K562 (cell line): ENCODE measurements around the gene PLXND1. TPM values are rescaled to one million over a fixed set of nuclear protein-coding genes. Genes with fewer than 3 reads are reported as not detected.

Source experiments
- ATAC-seq: fragments of 200-7000 bp; cut with Tn5 transposase; 3 replicates; pipeline ENCODE4 v1.9.1; 2020; ENCODE audit warnings: moderate library complexity
- BruUV-seq: library from RNA; stranded (reverse); fragments of 400-500 nt; replicated peaks from 2 replicates; lab custom pipeline; 2021; lab: Mats Ljungman, UMichigan
- CTCF ChIA-PET: fragments of 300-600 bp; formaldehyde crosslinking; extraction: SDS; loops from one replicate; lab custom pipeline; 2021; ENCODE audit warnings: low intra/inter-chr PET ratio; lab: Yijun Ruan, JAX
- POLR2A ChIA-PET: fragments of 300-600, 350-650 bp; sonication (Branson Sonifier 250); formaldehyde crosslinking; extraction: SDS; loops from one replicate; lab custom pipeline; 2021; ENCODE audit warnings: antibody characterized with exemption, inconsistent platforms; lab: Yijun Ruan, JAX
- DNase-seq, 4 experiments: peaks; one replicate each; pipeline versions ENCODE4 v3.0.0 to v3.0.0-alpha.2; 2011 to 2018; ENCODE audit warnings: low spot score in 3 of 4, mixed read lengths in 3 of 4; ENCODE audit errors: extremely low read depth in 1 of 4
- FAIRE-seq: peaks from 2 replicates; lab custom pipeline; 2011; peaks lifted over from hg19 to GRCh38; lab: Jason Lieb, UNC
- H2AFZ ChIP-seq: 2 replicates; pipeline ENCODE4 v1.6.0; 2011; ENCODE audit warnings: low read depth, low read length, control low read depth, inconsistent platforms
- H3K27ac ChIP-seq: fragments of 200-600 bp; 3 replicates; pipeline ENCODE4 v1.8.0; 2011; ENCODE audit warnings: low read depth, mild to moderate bottlenecking, control low read depth, inconsistent platforms, low read length, moderate library complexity, mixed read lengths; ENCODE audit errors: extremely low read depth
- H3K27me3 ChIP-seq, 2 experiments: fragments of 300-600 bp in 1 of 2; 2 replicates in 1 of 2; 3 replicates in 1 of 2; pipeline versions ENCODE4 v1.6.0 to v1.8.0; 2011; ENCODE audit warnings: inconsistent platforms in 2 of 2, low read length in 2 of 2, mild to moderate bottlenecking in 1 of 2, mixed read lengths in 1 of 2, moderate library complexity in 1 of 2; ENCODE audit not compliant: control insufficient read depth in 2 of 2, insufficient read depth in 2 of 2
- H3K36me3 ChIP-seq: fragments of 300-600 bp; 3 replicates; pipeline ENCODE4 v1.8.0; 2011; ENCODE audit warnings: mild to moderate bottlenecking, low read length, inconsistent platforms; ENCODE audit not compliant: control insufficient read depth, insufficient read depth
- H3K4me1 ChIP-seq, 2 experiments: fragments of 200-600 bp in 1 of 2; replicated peaks in 1 of 2; 2 replicates in 1 of 2; 3 replicates in 1 of 2; pipeline versions ENCODE4 v1.5.1 to v1.8.0; 2011; ENCODE audit warnings: inconsistent platforms in 2 of 2, low read length in 2 of 2, mild to moderate bottlenecking in 1 of 2, mixed read lengths in 1 of 2, moderate library complexity in 1 of 2; ENCODE audit not compliant: control insufficient read depth in 2 of 2, insufficient read depth in 2 of 2
- H3K4me2 ChIP-seq: 2 replicates; pipeline ENCODE4 v1.6.1; 2011; ENCODE audit warnings: low read length, control low read depth, inconsistent platforms, mixed read lengths; ENCODE audit not compliant: insufficient read depth
- H3K4me3 ChIP-seq: fragments of 200-600 bp; sonication (generic), shearing (Covaris generic); 2 replicates; pipeline ENCODE4 v1.5.1; 2016; ENCODE audit warnings: control low read depth, inconsistent platforms
- H3K79me2 ChIP-seq: fragments of 200-600 bp; 3 replicates; pipeline ENCODE4 v1.8.0; 2011; ENCODE audit warnings: low read length, inconsistent platforms; ENCODE audit not compliant: control insufficient read depth, insufficient read depth
- H3K9ac ChIP-seq, 2 experiments: 2 replicates each; pipeline versions ENCODE4 v1.6.0 to v1.6.1; 2011; ENCODE audit warnings: low read depth in 2 of 2, low read length in 2 of 2, control low read depth in 1 of 2, inconsistent platforms in 1 of 2, mild to moderate bottlenecking in 1 of 2, mixed read lengths in 1 of 2; ENCODE audit not compliant: insufficient read depth in 1 of 2
- H3K9me1 ChIP-seq: one replicate; pipeline ENCODE4 v1.6.0; 2011; ENCODE audit warnings: inconsistent platforms, mild to moderate bottlenecking, low read length, moderate library complexity; ENCODE audit not compliant: control insufficient read depth, insufficient read depth
- H3K9me3 ChIP-seq: replicated peaks from 2 replicates; pipeline ENCODE4 v1.5.1; 2011; ENCODE audit warnings: low read depth, low read length, inconsistent platforms; ENCODE audit not compliant: control insufficient read depth, insufficient read depth
- H4K20me1 ChIP-seq: replicated peaks from 2 replicates; pipeline ENCODE4 v1.6.1; 2011; ENCODE audit warnings: low read length, inconsistent platforms, mixed read lengths; ENCODE audit not compliant: control insufficient read depth, insufficient read depth
- ARNT ChIP-seq, 2 experiments: fragments of 450-650 bp; IDR thresholded peaks; 2 replicates each; pipeline ENCODE4 v1.6.1; 2016; ENCODE audit warnings: mild to moderate bottlenecking in 1 of 2
- E2F3 ChIP-seq: fragments of 250-450 bp; sonication (Bioruptor Pico); IDR thresholded peaks from 2 replicates; pipeline ENCODE4 v1.4.0; 2020; ENCODE audit warnings: mild to moderate bottlenecking
- ETS1 ChIP-seq: conservative IDR thresholded peaks from 2 replicates; pipeline ENCODE4 v1.6.1; 2011; ENCODE audit warnings: low read depth, mild to moderate bottlenecking, low read length; ENCODE audit not compliant: control insufficient read depth
- HNRNPLL ChIP-seq: fragments of 200-400 bp; formaldehyde crosslinking; IDR thresholded peaks from 2 replicates; pipeline ENCODE4 v1.6.1; 2017; ENCODE audit warnings: low read length, low read depth, mild to moderate bottlenecking; ENCODE audit not compliant: poor library complexity, severe bottlenecking
- ILF3 ChIP-seq: fragments of 450-650 bp; IDR thresholded peaks from 2 replicates; pipeline ENCODE4 v1.6.1; 2018; ENCODE audit warnings: antibody characterized with exemption, mild to moderate bottlenecking, moderate library complexity, borderline replicate concordance
- SNAPC5 ChIP-seq: fragments of 250-450 bp; sonication (Bioruptor Pico); IDR thresholded peaks from 2 replicates; pipeline ENCODE4 v1.8.0; 2021; ENCODE audit warnings: moderate library complexity, mild to moderate bottlenecking, inconsistent platforms
- SNIP1 ChIP-seq: fragments of 450-650 bp; IDR thresholded peaks from 2 replicates; pipeline ENCODE4 v1.7.1; 2017; ENCODE audit warnings: low read depth, mild to moderate bottlenecking
- SOX6 ChIP-seq: fragments of 450-650 bp; IDR thresholded peaks from 2 replicates; pipeline ENCODE4 v1.6.1; 2014; ENCODE audit warnings: mild to moderate bottlenecking
- WGBS: fragments of 100-300 bp; shearing (Covaris generic); methylation state at CpG from one replicate; pipeline ENCODE4 v1.1.6; 2016; ENCODE audit warnings: low coverage, mixed read lengths; ENCODE audit not compliant: insufficient coverage; ENCODE audit errors: missing lambda C conversion rate; 5-methylcytosine and 5-hydroxymethylcytosine counted together
- in situ Hi-C: fragments of 300-500 bp; cut with MboI; formaldehyde crosslinking; loops from 4 replicates; pipeline ENCODE4 v1.15.0; 2018; ENCODE audit warnings: inconsistent platforms, mixed read lengths
- intact Hi-C: fragments of 100-400 bp; cut with micrococcal nuclease; formaldehyde crosslinking; loops from 2 replicates; pipeline ENCODE4 v1.14.2; 2022
- polyA plus RNA-seq, 8 experiments: library from polyadenylated mRNA; depleted of rRNA in 4 of 8; stranded (reverse) in 5 of 8; unstranded in 3 of 8; fragments of >200 nt; fragmentation: Nextera tagmentation in 2 of 8; fragmentation: Illumina TruSeq in 1 of 8; extraction: Ambion mirVana in 2 of 8; extraction: Trizol in 1 of 8; gene quantifications; 2 replicates each; pipeline versions ENCODE4 v1.2.1 to v1.2.3, GENCODE V29; 2011 to 2014; ENCODE audit warnings: inconsistent platforms in 1 of 8, missing spikeins in 1 of 8
- small RNA-seq: library from RNA; depleted of rRNA; stranded (forward); fragments of <200 nt; gene quantifications from one replicate; pipeline ENCODE3, GENCODE V24; 2014
- total RNA-seq, 7 experiments: library from RNA; depleted of rRNA in 6 of 7; stranded (reverse); fragments of >200 nt in 6 of 7; fragmentation: Illumina TruSeq in 2 of 7; extraction: Trizol in 2 of 7; gene quantifications; 2 replicates each; pipeline versions ENCODE4 v1.2.1 to v1.2.3, GENCODE V29; 2011 to 2021; ENCODE audit warnings: low replicate concordance in 1 of 7
- TF ChIP-seq, protein P1 (sequence below): fragments of 250-450 bp; sonication (Bioruptor Pico); IDR thresholded peaks from 2 replicates; pipeline ENCODE4 v1.8.0; 2021; ENCODE audit warnings: mild to moderate bottlenecking, moderate library complexity

The PLXND1 gene
- total and polyA plus RNA-seq, 9 of the 15 experiments (the other 6 are each of a cell fraction or from before 2014, with no cell fraction given): 0.34 to 28.8 (median 14.0) TPM

GRCh38 chr3:129505341-129505740 lies 101.1 kb downstream of the PLXND1 start:
- Histone ChIP-seq H3K9me3 (no peaks in the 10 kb centered on the region), H3K4me3 (no peak overlapping the region), H2AFZ (no peak overlapping the region), H3K79me2 (no peaks in the 10 kb centered on the region), H3K36me3 (0 out of 3 replicates have a peak, but pooled peaks cover 3% of the 10 kb centered on the region), H3K27ac (no peak overlapping the region), H3K9me1 (no peaks in the 10 kb centered on the region), H3K9ac (no peak overlapping the region), H3K4me2 (no peak overlapping the region), H3K27me3 (no peaks in the 10 kb centered on the region), H3K4me1 (no peaks in the 10 kb centered on the region; a peak in 1 of 5 replicates), H4K20me1 (no peaks in the 10 kb centered on the region)
- ATAC-seq (no peak), DNase-seq (no peak), FAIRE-seq (no peak)
- BruUV-seq: no TSS peak
- POLR2A ChIA-PET: interaction anchor here (0.9 kb wide), 1 partner anchor 13 kb away, joined by 3 read pairs; no protein-coding TSS in a partner anchor
- CTCF ChIA-PET: no interaction called here
- in situ Hi-C loops (no loop called here), intact Hi-C loops (no loop called here)
- 61% methylated on average over 6 of the region's 6 CpGs for WGBS
- no peak for TF ChIP-seq HNRNPLL
- no peak for TF ChIP-seq E2F3 (CRISPR knock-in tag)
- TF ChIP-seq, protein P1, sequence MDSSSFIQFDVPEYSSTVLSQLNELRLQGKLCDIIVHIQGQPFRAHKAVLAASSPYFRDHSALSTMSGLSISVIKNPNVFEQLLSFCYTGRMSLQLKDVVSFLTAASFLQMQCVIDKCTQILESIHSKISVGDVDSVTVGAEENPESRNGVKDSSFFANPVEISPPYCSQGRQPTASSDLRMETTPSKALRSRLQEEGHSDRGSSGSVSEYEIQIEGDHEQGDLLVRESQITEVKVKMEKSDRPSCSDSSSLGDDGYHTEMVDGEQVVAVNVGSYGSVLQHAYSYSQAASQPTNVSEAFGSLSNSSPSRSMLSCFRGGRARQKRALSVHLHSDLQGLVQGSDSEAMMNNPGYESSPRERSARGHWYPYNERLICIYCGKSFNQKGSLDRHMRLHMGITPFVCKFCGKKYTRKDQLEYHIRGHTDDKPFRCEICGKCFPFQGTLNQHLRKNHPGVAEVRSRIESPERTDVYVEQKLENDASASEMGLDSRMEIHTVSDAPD: no peak
- no peak for TF ChIP-seq SNIP1
- TF ChIP-seq SOX6: no peak
- no peak for TF ChIP-seq ILF3
- no peak for TF ChIP-seq SNAPC5
- TF ChIP-seq ARNT (IDR thresholded peaks at IDR 0.05): no peak
- no peak for TF ChIP-seq ETS1
- TF ChIP-seq, all 486 proteins: peak for 0

Small RNA genes within 50 kb of the gene (small RNA-seq; reads per million reads assigned to genes)
- not detected for gene RN7SL752P

Other genes starting within 250 kb of the PLXND1 start
- 0.45 and 0.54 TPM in 2 replicates for gene EFCAB12, start 178.0 kb downstream of the PLXND1 start, total RNA-seq (2014; rRNA removed)
- gene EFCAB12, start 178.0 kb downstream of the PLXND1 start, total RNA-seq (2014; rRNA removed; fragmentation: Illumina TruSeq; extraction: Trizol): 0.29 and 0.44 TPM in 2 replicates
- gene EFCAB12, start 178.0 kb downstream of the PLXND1 start, total RNA-seq (2015; rRNA removed; fragmentation: Illumina TruSeq; extraction: Trizol): 0.72 and 0.76 TPM in 2 replicates
- 0.95 and 1.1 TPM in 2 replicates for gene EFCAB12, start 178.0 kb downstream of the PLXND1 start, total RNA-seq (2021)
- 0.56 and 0.57 TPM in 2 replicates for gene EFCAB12, start 178.0 kb downstream of the PLXND1 start, polyA plus RNA-seq (2011; rRNA removed)
- gene EFCAB12, start 178.0 kb downstream of the PLXND1 start, polyA plus RNA-seq (2014; fragmentation: Illumina TruSeq; extraction: Trizol): 0.76 and 0.95 TPM in 2 replicates
- under 1 TPM in 1 of 2 experiments, not detected in 1; 0.08 TPM for gene EFCAB12, start 178.0 kb downstream of the PLXND1 start, polyA plus RNA-seq (2014; fragmentation: Nextera tagmentation; extraction: Ambion mirVana)
- 0.56 and 0.69 TPM in 2 replicates for gene EFCAB12, start 178.0 kb downstream of the PLXND1 start, polyA plus RNA-seq (2014; rRNA removed)
- 28.4 and 32.8 TPM in 2 replicates for gene MBD4, start 166.7 kb downstream of the PLXND1 start, total RNA-seq (2014; rRNA removed)
- 41.7 and 49.6 TPM in 2 replicates for gene MBD4, start 166.7 kb downstream of the PLXND1 start, total RNA-seq (2014; rRNA removed; fragmentation: Illumina TruSeq; extraction: Trizol)
- gene MBD4, start 166.7 kb downstream of the PLXND1 start, total RNA-seq (2015; rRNA removed; fragmentation: Illumina TruSeq; extraction: Trizol): 47.4 and 55.1 TPM in 2 replicates
- gene MBD4, start 166.7 kb downstream of the PLXND1 start, total RNA-seq (2021): 36.3 and 37.9 TPM in 2 replicates
- 60.2 and 63.9 TPM in 2 replicates for gene MBD4, start 166.7 kb downstream of the PLXND1 start, polyA plus RNA-seq (2011; rRNA removed)
- gene MBD4, start 166.7 kb downstream of the PLXND1 start, polyA plus RNA-seq (2014; fragmentation: Illumina TruSeq; extraction: Trizol): 43.5 and 49.1 TPM in 2 replicates
- gene MBD4, start 166.7 kb downstream of the PLXND1 start, polyA plus RNA-seq (2014; fragmentation: Nextera tagmentation; extraction: Ambion mirVana): 10 to 100 TPM; 13.3 to 16.6 TPM
- 39.0 and 48.0 TPM in 2 replicates for gene MBD4, start 166.7 kb downstream of the PLXND1 start, polyA plus RNA-seq (2014; rRNA removed)
- gene IFT122, start 166.5 kb downstream of the PLXND1 start, total RNA-seq (2014; rRNA removed): 7.0 and 8.8 TPM in 2 replicates
- gene IFT122, start 166.5 kb downstream of the PLXND1 start, total RNA-seq (2014; rRNA removed; fragmentation: Illumina TruSeq; extraction: Trizol): 7.1 and 8.4 TPM in 2 replicates
- 7.7 and 8.2 TPM in 2 replicates for gene IFT122, start 166.5 kb downstream of the PLXND1 start, total RNA-seq (2015; rRNA removed; fragmentation: Illumina TruSeq; extraction: Trizol)
- 11.1 and 12.9 TPM in 2 replicates for gene IFT122, start 166.5 kb downstream of the PLXND1 start, total RNA-seq (2021)
- 11.5 and 15.5 TPM in 2 replicates for gene IFT122, start 166.5 kb downstream of the PLXND1 start, polyA plus RNA-seq (2011; rRNA removed)
- gene IFT122, start 166.5 kb downstream of the PLXND1 start, polyA plus RNA-seq (2014; fragmentation: Illumina TruSeq; extraction: Trizol): 8.4 and 9.0 TPM in 2 replicates
- gene IFT122, start 166.5 kb downstream of the PLXND1 start, polyA plus RNA-seq (2014; fragmentation: Nextera tagmentation; extraction: Ambion mirVana): 1 to 10 TPM; 2.4 to 7.0 TPM
- 9.6 and 11.1 TPM in 2 replicates for gene IFT122, start 166.5 kb downstream of the PLXND1 start, polyA plus RNA-seq (2014; rRNA removed)
- gene RHO, start 78.0 kb downstream of the PLXND1 start, total RNA-seq (2014; rRNA removed): not detected in 2 replicates
- not detected in 2 replicates for gene RHO, start 78.0 kb downstream of the PLXND1 start, total RNA-seq (2014; rRNA removed; fragmentation: Illumina TruSeq; extraction: Trizol)
- not detected in 2 replicates for gene RHO, start 78.0 kb downstream of the PLXND1 start, total RNA-seq (2015; rRNA removed; fragmentation: Illumina TruSeq; extraction: Trizol)
- not detected in 2 replicates for gene RHO, start 78.0 kb downstream of the PLXND1 start, total RNA-seq (2021)
- not detected in 2 replicates for gene RHO, start 78.0 kb downstream of the PLXND1 start, polyA plus RNA-seq (2011; rRNA removed)
- not detected in 2 replicates for gene RHO, start 78.0 kb downstream of the PLXND1 start, polyA plus RNA-seq (2014; fragmentation: Illumina TruSeq; extraction: Trizol)
- gene RHO, start 78.0 kb downstream of the PLXND1 start, polyA plus RNA-seq (2014; fragmentation: Nextera tagmentation; extraction: Ambion mirVana): not detected
- gene RHO, start 78.0 kb downstream of the PLXND1 start, polyA plus RNA-seq (2014; rRNA removed): not detected in 2 replicates
- not detected in 2 replicates for gene H1-8, start 63.5 kb downstream of the PLXND1 start, total RNA-seq (2014; rRNA removed)
- gene H1-8, start 63.5 kb downstream of the PLXND1 start, total RNA-seq (2014; rRNA removed; fragmentation: Illumina TruSeq; extraction: Trizol): not detected in 2 replicates
- gene H1-8, start 63.5 kb downstream of the PLXND1 start, total RNA-seq (2015; rRNA removed; fragmentation: Illumina TruSeq; extraction: Trizol): not detected in 2 replicates
- not detected in 2 replicates for gene H1-8, start 63.5 kb downstream of the PLXND1 start, total RNA-seq (2021)
- gene H1-8, start 63.5 kb downstream of the PLXND1 start, polyA plus RNA-seq (2011; rRNA removed): not detected in 2 replicates
- gene H1-8, start 63.5 kb downstream of the PLXND1 start, polyA plus RNA-seq (2014; fragmentation: Illumina TruSeq; extraction: Trizol): not detected in 2 replicates
- gene H1-8, start 63.5 kb downstream of the PLXND1 start, polyA plus RNA-seq (2014; fragmentation: Nextera tagmentation; extraction: Ambion mirVana): not detected
- not detected in 2 replicates for gene H1-8, start 63.5 kb downstream of the PLXND1 start, polyA plus RNA-seq (2014; rRNA removed)